Measurements from ENCODE around the gene MORC1.

The MORC1 gene

GRCh38 chr3:109066864-109067263, 51.1 kb downstream of the MORC1 start:
- H3K9me3 ChIP-seq (replicated peaks; ENCODE audit: low read length) = no peaks in the 10 kb centered on the region
- no peaks in the 10 kb centered on the region for H3K4me1 ChIP-seq (ENCODE audit: control insufficient read depth, insufficient read depth, low read length)
- H3K9ac ChIP-seq (ENCODE audit: low read depth, low read length) = no peak overlapping the region
- no peak overlapping the region for H3K4me3 ChIP-seq (ENCODE audit: low read length)
- H3K4me2 ChIP-seq (ENCODE audit: low read length) = no peak overlapping the region
- H3K36me3 ChIP-seq (ENCODE audit: insufficient read depth, low read length) = no peaks in the 10 kb centered on the region
- no peaks in the 10 kb centered on the region for H3K27me3 ChIP-seq (ENCODE audit: control insufficient read depth, insufficient read depth, low read length)

DNA sequence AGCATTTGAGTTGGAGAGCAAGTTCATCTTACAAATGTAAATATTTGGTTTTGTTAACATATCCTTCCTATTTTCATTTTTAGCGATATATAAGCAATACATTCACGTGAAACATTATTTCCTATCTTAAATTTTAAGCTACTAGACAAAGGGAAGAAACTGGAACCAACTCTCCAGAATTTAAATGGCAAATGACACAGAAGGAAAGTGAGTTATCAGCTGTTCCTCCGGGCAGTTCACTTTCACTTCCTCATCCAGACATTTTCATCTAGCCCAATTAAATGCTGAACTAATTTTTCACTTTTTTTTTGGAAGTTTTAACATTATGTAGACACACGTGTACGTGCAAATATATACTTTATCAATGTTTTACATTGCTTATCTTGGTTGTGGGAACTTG, 58.7 kb downstream of the MORC1 start:
- Histone ChIP-seq H3K9ac (ENCODE audit: low read depth, low read length) (no peak overlapping the region), H3K27me3 (ENCODE audit: control insufficient read depth, insufficient read depth, low read length) (no peaks in the 10 kb centered on the region), H3K4me3 (ENCODE audit: low read length) (no peak overlapping the region), H3K36me3 (ENCODE audit: insufficient read depth, low read length) (no peaks in the 10 kb centered on the region), H3K4me1 (ENCODE audit: control insufficient read depth, insufficient read depth, low read length) (no peaks in the 10 kb centered on the region), H3K9me3 (replicated peaks; ENCODE audit: low read length) (no peaks in the 10 kb centered on the region), H3K4me2 (ENCODE audit: low read length) (no peak overlapping the region)

DNA sequence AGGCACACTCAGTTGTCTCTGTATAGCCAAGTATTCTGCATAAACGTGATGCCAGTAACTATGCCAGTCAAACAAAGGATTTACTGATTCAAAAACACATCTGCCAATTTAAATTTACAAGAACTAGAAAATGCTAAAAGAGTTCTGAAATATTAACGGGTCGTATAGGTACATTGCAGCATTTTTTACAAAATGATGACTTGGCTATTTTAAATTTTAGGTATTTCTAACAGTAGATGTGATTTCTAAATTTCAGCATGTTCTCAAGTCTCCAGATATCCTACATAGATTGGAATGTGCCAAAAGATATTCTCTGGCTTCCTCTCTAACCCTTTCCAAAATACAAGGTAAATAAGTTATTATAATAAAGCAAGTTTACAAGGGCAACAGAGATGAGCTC, 60.3 kb downstream of the MORC1 start:
- Histone ChIP-seq H3K27me3 (ENCODE audit: control insufficient read depth, insufficient read depth, low read length) (no peaks in the 10 kb centered on the region), H3K36me3 (ENCODE audit: insufficient read depth, low read length) (no peaks in the 10 kb centered on the region), H3K9ac (ENCODE audit: low read depth, low read length) (no peak overlapping the region), H3K9me3 (replicated peaks; ENCODE audit: low read length) (no peaks in the 10 kb centered on the region), H3K4me2 (ENCODE audit: low read length) (no peak overlapping the region), H3K4me1 (ENCODE audit: control insufficient read depth, insufficient read depth, low read length) (no peaks in the 10 kb centered on the region), H3K4me3 (ENCODE audit: low read length) (no peak overlapping the region)

GRCh38 chr3:109057056-109057455, 60.9 kb downstream of the MORC1 start:
- Histone ChIP-seq H3K9ac (ENCODE audit: low read depth, low read length) (no peak overlapping the region), H3K4me3 (ENCODE audit: low read length) (no peak overlapping the region), H3K27me3 (ENCODE audit: control insufficient read depth, insufficient read depth, low read length) (no peaks in the 10 kb centered on the region), H3K9me3 (replicated peaks; ENCODE audit: low read length) (no peaks in the 10 kb centered on the region), H3K4me2 (ENCODE audit: low read length) (no peak overlapping the region), H3K36me3 (ENCODE audit: insufficient read depth, low read length) (no peaks in the 10 kb centered on the region), H3K4me1 (ENCODE audit: control insufficient read depth, insufficient read depth, low read length) (no peaks in the 10 kb centered on the region)

GRCh38 chr3:109050591-109051167, 67.3 kb downstream of the MORC1 start:
- Histone ChIP-seq H3K9ac (ENCODE audit: low read depth, low read length) (no peak overlapping the region), H3K27me3 (ENCODE audit: control insufficient read depth, insufficient read depth, low read length) (no peaks in the 10 kb centered on the region), H3K36me3 (ENCODE audit: insufficient read depth, low read length) (no peaks in the 10 kb centered on the region), H3K4me2 (ENCODE audit: low read length) (no peak overlapping the region), H3K4me1 (ENCODE audit: control insufficient read depth, insufficient read depth, low read length) (no peaks in the 10 kb centered on the region), H3K9me3 (replicated peaks; ENCODE audit: low read length) (no peaks in the 10 kb centered on the region), H3K4me3 (ENCODE audit: low read length) (no peak overlapping the region)

DNA sequence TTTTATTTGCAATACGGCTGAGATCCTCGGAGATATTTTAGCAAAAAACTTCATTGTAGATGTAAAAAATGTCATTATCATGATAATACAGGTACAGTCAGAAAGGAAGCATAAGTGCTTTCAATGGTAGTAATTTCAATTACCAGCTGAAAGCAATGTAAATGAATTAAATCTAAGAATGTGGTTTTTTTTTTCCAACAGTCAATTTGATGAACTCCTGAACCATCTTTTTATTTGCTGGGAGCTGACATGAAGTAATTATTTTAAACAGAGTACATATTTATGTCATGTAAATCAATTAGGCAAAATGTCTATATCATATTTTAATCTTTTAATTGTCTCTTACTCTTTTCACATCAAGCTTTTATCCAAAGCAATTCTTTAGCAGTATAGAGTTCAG, 70.6 kb downstream of the MORC1 start:
- H3K27me3 ChIP-seq (ENCODE audit: control insufficient read depth, insufficient read depth, low read length) = no peaks in the 10 kb centered on the region
- H3K4me2 ChIP-seq (ENCODE audit: low read length) = no peak overlapping the region
- no peak overlapping the region for H3K9ac ChIP-seq (ENCODE audit: low read depth, low read length)
- H3K4me3 ChIP-seq (ENCODE audit: low read length) = no peak overlapping the region
- no peaks in the 10 kb centered on the region for H3K9me3 ChIP-seq (replicated peaks; ENCODE audit: low read length)
- H3K4me1 ChIP-seq (ENCODE audit: control insufficient read depth, insufficient read depth, low read length) = no peaks in the 10 kb centered on the region
- H3K36me3 ChIP-seq (ENCODE audit: insufficient read depth, low read length) = no peaks in the 10 kb centered on the region

GRCh38 chr3:109045271-109046040, 72.5 kb downstream of the MORC1 start:
- Histone ChIP-seq H3K27me3 (ENCODE audit: control insufficient read depth, insufficient read depth, low read length) (no peaks in the 10 kb centered on the region), H3K4me2 (ENCODE audit: low read length) (no peak overlapping the region), H3K36me3 (ENCODE audit: insufficient read depth, low read length) (no peaks in the 10 kb centered on the region), H3K9me3 (replicated peaks; ENCODE audit: low read length) (no peaks in the 10 kb centered on the region), H3K4me3 (ENCODE audit: low read length) (no peak overlapping the region), H3K4me1 (ENCODE audit: control insufficient read depth, insufficient read depth, low read length) (no peaks in the 10 kb centered on the region), H3K9ac (ENCODE audit: low read depth, low read length) (no peak overlapping the region)

- H3K9ac ChIP-seq (ENCODE audit: low read depth, low read length) = no peak overlapping the region
- no peaks in the 10 kb centered on the region for H3K9me3 ChIP-seq (replicated peaks; ENCODE audit: low read length)
- H3K36me3 ChIP-seq (ENCODE audit: insufficient read depth, low read length) = no peaks in the 10 kb centered on the region
- H3K4me1 ChIP-seq (ENCODE audit: control insufficient read depth, insufficient read depth, low read length) = no peaks in the 10 kb centered on the region
- no peak overlapping the region for H3K4me2 ChIP-seq (ENCODE audit: low read length)
- H3K4me3 ChIP-seq (ENCODE audit: low read length) = no peak overlapping the region
- peaks cover 3% of the 10 kb centered on the region for H3K27me3 ChIP-seq (ENCODE audit: control insufficient read depth, insufficient read depth, low read length)
These were observed 82.9 kb downstream of the MORC1 start for GRCh38 chr3:109035082-109035481.

DNA sequence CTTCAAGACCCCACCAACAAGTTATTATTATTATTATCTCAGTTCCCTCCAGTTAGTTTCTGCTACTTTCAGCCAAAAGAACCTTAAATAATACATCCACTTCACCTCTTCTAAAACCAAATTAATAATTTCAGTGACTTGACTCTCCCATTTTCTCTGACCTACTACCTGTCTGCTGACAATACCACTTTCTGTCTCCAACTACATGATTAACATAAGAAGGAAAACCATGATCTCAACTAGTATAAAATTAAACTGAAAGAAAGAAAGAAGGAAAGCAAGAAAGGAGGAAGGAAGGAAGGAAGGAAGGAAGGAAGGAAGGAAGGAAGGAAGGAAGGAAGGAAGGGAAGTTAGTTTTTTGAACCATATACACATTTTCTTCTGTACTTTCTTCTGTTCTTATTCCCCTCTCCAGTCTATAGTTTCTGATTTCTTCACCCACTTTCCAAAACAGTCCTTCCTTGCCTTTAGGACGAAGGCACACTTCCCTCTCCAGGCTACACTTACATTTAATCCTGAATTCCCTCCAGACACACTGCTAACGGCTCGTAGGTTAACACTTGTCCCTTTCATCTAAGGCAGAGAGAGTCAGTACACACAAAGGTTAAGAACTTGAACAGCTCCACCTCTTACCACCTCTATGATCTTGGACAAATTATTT, 84.8 kb downstream of the MORC1 start:
- Histone ChIP-seq H3K27me3 (ENCODE audit: control insufficient read depth, insufficient read depth, low read length) (peaks cover 3% of the 10 kb centered on the region), H3K4me2 (ENCODE audit: low read length) (no peak overlapping the region), H3K9ac (ENCODE audit: low read depth, low read length) (no peak overlapping the region), H3K36me3 (ENCODE audit: insufficient read depth, low read length) (no peaks in the 10 kb centered on the region), H3K4me1 (ENCODE audit: control insufficient read depth, insufficient read depth, low read length) (no peaks in the 10 kb centered on the region), H3K9me3 (replicated peaks; ENCODE audit: low read length) (no peaks in the 10 kb centered on the region), H3K4me3 (ENCODE audit: low read length) (no peak overlapping the region)

DNA sequence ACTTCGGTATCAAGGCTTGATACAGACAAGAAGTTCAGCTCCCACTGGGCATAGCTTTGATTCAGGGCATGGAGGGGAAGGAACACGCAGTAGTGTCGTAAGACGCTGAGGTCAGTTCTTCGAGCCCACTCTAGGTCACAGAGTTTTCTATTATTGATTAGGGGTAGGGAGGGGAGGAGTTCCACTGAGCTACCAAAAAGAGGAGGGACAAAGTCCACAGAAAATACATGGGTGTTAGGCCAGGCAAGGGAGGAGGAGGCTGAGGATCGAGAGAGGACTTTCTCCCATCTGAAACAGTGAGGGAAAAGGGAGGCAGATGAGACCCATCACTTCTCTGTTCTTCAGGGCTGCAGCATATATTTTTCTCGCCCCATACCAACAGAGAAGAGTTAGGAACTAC, 89.2 kb downstream of the MORC1 start:
- no peaks in the 10 kb centered on the region for H3K36me3 ChIP-seq (ENCODE audit: insufficient read depth, low read length)
- no peaks in the 10 kb centered on the region for H3K9me3 ChIP-seq (replicated peaks; ENCODE audit: low read length)
- H3K9ac ChIP-seq (ENCODE audit: low read depth, low read length) = no peak overlapping the region
- H3K4me2 ChIP-seq (ENCODE audit: low read length) = no peak overlapping the region
- H3K4me1 ChIP-seq (ENCODE audit: control insufficient read depth, insufficient read depth, low read length) = no peaks in the 10 kb centered on the region
- H3K4me3 ChIP-seq (ENCODE audit: low read length) = no peak overlapping the region
- peaks cover 3% of the 10 kb centered on the region for H3K27me3 ChIP-seq (ENCODE audit: control insufficient read depth, insufficient read depth, low read length)

DNA sequence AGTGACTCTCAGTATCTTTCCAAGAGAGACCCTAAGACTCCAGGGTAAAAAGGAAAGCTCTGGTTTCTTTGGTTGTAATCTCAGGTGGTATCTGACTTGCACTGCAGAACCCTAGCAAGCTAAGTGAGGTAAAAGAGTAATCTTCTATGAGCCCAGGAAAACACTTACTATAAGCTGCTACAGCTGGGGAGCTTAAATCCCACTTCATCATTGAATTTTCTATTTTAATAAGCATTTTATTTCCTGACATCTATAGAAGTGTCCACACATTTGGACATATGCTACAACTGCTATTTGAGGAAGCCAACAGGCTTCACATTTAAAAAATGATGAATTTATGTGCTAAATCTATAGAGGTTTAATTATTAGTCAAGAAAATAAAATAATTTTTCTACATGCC, 91.1 kb downstream of the MORC1 start:
- Histone ChIP-seq H3K4me3 (ENCODE audit: low read length) (no peak overlapping the region), H3K4me1 (ENCODE audit: control insufficient read depth, insufficient read depth, low read length) (no peaks in the 10 kb centered on the region), H3K36me3 (ENCODE audit: insufficient read depth, low read length) (no peaks in the 10 kb centered on the region), H3K9me3 (replicated peaks; ENCODE audit: low read length) (no peaks in the 10 kb centered on the region), H3K9ac (ENCODE audit: low read depth, low read length) (no peak overlapping the region), H3K27me3 (ENCODE audit: control insufficient read depth, insufficient read depth, low read length) (no peaks in the 10 kb centered on the region), H3K4me2 (ENCODE audit: low read length) (no peak overlapping the region)

DNA sequence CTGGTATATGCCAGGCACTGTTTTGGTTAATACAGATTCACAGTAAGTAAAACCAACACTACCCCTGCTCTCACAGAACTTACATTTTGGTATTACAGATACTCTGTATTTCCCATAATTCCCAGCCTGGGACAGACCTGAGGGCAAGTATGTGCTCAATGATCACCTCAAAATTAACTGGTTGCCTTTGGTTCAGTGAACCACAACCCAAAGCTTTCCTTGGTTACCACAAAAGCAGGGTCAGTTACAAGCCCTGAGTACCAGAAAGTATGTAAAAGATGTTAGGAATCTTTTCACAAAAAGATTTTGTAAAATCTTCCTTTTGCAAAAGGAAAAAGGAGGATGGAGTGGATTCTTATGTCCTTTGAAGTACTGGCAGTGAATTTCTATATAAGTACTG, 92.0 kb downstream of the MORC1 start:
- no peak overlapping the region for H3K4me2 ChIP-seq (ENCODE audit: low read length)
- no peaks in the 10 kb centered on the region for H3K36me3 ChIP-seq (ENCODE audit: insufficient read depth, low read length)
- no peaks in the 10 kb centered on the region for H3K9me3 ChIP-seq (replicated peaks; ENCODE audit: low read length)
- no peak overlapping the region for H3K9ac ChIP-seq (ENCODE audit: low read depth, low read length)
- no peaks in the 10 kb centered on the region for H3K27me3 ChIP-seq (ENCODE audit: control insufficient read depth, insufficient read depth, low read length)
- no peak overlapping the region for H3K4me3 ChIP-seq (ENCODE audit: low read length)
- H3K4me1 ChIP-seq (ENCODE audit: control insufficient read depth, insufficient read depth, low read length) = no peaks in the 10 kb centered on the region

All from skeletal muscle satellite cell (primary cell).